ENCODE measurements around the gene MAP4K5. TPM values are rescaled to one million over a fixed set of nuclear protein-coding genes. Genes with fewer than 3 reads are reported as not detected.

The MAP4K5 gene
- total RNA-seq, 1 donor from 2014 or later = 93.1 TPM

DNA sequence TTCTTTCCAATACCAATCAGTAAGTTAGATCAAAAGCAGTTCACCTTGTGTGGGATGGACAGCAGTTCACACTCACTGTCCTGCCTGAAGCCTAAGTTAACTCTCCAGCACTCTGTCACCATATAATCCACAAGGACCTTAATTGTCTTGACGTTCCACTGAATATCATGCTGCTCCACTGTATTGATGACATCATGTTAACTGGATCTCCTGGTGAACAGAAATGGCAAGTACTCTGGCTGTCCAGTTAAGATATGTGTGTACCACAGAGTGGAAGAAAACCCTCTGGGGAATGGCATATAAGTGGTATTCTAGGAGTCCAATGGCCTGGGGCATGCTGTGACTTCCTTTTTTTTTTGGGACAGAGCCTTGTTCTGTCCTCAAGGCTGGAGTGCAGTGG, 151.9 kb downstream of the MAP4K5 start:
- no peak overlapping the region for H3K4me2 ChIP-seq (ENCODE audit: low read length)
- H3K4me1 ChIP-seq (ENCODE audit: insufficient read depth, low read length) = no peaks in the 10 kb centered on the region
- H3K9ac ChIP-seq (ENCODE audit: low read length) = no peak overlapping the region
- no peak overlapping the region for H3K4me3 ChIP-seq (ENCODE audit: insufficient read depth, low read depth, low read length)
- Mint-ChIP-seq H3K27ac (ENCODE audit: unreplicated experiment) (no peak overlapping the region), H3K36me3 (ENCODE audit: low read depth, unreplicated experiment) (peaks cover 27% of the 10 kb centered on the region), H3K4me3 (ENCODE audit: unreplicated experiment) (no peak overlapping the region), H3K9me3 (ENCODE audit: unreplicated experiment) (no peaks in the 10 kb centered on the region), H3K4me1 (ENCODE audit: low read depth, unreplicated experiment) (no peaks in the 10 kb centered on the region), H3K27me3 (ENCODE audit: low read depth, unreplicated experiment) (peaks cover 5% of the 10 kb centered on the region)
- H3K36me3 ChIP-seq (ENCODE audit: insufficient read depth, low read length) = no peaks in the 10 kb centered on the region
- no peaks in the 10 kb centered on the region for H3K27me3 ChIP-seq (ENCODE audit: insufficient read depth, low read length)
- FAIRE-seq (no peak), DNase-seq (ENCODE audit: low read depth) (no peak)
- no peak overlapping the region for H3K27ac ChIP-seq (ENCODE audit: low read depth, low read length)
- no peaks in the 10 kb centered on the region for H3K79me2 ChIP-seq (ENCODE audit: insufficient read depth, low read length)
- TF ChIP-seq, protein P1, sequence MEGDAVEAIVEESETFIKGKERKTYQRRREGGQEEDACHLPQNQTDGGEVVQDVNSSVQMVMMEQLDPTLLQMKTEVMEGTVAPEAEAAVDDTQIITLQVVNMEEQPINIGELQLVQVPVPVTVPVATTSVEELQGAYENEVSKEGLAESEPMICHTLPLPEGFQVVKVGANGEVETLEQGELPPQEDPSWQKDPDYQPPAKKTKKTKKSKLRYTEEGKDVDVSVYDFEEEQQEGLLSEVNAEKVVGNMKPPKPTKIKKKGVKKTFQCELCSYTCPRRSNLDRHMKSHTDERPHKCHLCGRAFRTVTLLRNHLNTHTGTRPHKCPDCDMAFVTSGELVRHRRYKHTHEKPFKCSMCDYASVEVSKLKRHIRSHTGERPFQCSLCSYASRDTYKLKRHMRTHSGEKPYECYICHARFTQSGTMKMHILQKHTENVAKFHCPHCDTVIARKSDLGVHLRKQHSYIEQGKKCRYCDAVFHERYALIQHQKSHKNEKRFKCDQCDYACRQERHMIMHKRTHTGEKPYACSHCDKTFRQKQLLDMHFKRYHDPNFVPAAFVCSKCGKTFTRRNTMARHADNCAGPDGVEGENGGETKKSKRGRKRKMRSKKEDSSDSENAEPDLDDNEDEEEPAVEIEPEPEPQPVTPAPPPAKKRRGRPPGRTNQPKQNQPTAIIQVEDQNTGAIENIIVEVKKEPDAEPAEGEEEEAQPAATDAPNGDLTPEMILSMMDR (IDR thresholded peaks at IDR 0.05; ENCODE audit: insufficient read depth, low read depth, low read length) = no peak
- H3K9me3 ChIP-seq (ENCODE audit: insufficient read depth, low read depth, low read length) = no peaks in the 10 kb centered on the region
- H2AFZ ChIP-seq (ENCODE audit: low read depth, low read length) = no peak overlapping the region
- no peaks in the 10 kb centered on the region for H4K20me1 ChIP-seq (ENCODE audit: insufficient read depth, low read length)

DNA sequence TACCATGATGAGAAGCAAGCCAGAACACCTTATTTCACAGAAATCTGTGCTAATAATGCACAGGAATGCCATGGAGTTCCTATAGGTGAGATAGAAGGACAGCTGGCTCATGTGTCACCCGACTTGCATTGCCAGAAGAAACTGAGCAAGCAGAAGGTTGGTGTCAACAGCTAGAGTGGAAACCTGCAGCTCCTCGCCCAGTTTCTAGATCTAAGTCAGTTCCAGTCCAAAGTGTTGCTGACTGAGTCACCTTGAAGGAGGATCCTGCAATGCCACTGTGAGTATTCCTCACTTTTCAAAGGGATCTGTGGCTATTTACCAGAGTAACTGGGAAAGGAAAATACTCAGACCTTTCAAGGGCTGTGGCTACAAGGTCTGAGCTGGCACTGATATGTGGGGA, 152.8 kb downstream of the MAP4K5 start:
- no peaks in the 10 kb centered on the region for H3K9me3 ChIP-seq (ENCODE audit: insufficient read depth, low read depth, low read length)
- no peaks in the 10 kb centered on the region for H3K4me1 ChIP-seq (ENCODE audit: insufficient read depth, low read length)
- H3K79me2 ChIP-seq (ENCODE audit: insufficient read depth, low read length) = no peaks in the 10 kb centered on the region
- no peak overlapping the region for H3K4me3 ChIP-seq (ENCODE audit: insufficient read depth, low read depth, low read length)
- no peak for TF ChIP-seq EZH2 (IDR thresholded peaks at IDR 0.05; ENCODE audit: insufficient read depth, low read length)
- TF ChIP-seq, protein P1 (IDR thresholded peaks at IDR 0.05; ENCODE audit: insufficient read depth, low read depth, low read length) = no peak
- H3K4me3 Mint-ChIP-seq (ENCODE audit: unreplicated experiment) = no peak overlapping the region
- H4K20me1 ChIP-seq (ENCODE audit: insufficient read depth, low read length) = no peaks in the 10 kb centered on the region
- DNase-seq (ENCODE audit: low read depth) (no peak), FAIRE-seq (no peak)
- no peak overlapping the region for H2AFZ ChIP-seq (ENCODE audit: low read depth, low read length)
- H3K36me3 Mint-ChIP-seq (ENCODE audit: low read depth, unreplicated experiment) = peaks cover 27% of the 10 kb centered on the region
- no peak overlapping the region for H3K9ac ChIP-seq (ENCODE audit: low read length)
- H3K27me3 Mint-ChIP-seq (ENCODE audit: low read depth, unreplicated experiment) = peaks cover 5% of the 10 kb centered on the region
- H3K36me3 ChIP-seq (ENCODE audit: insufficient read depth, low read length) = no peaks in the 10 kb centered on the region
- H3K4me1 Mint-ChIP-seq (ENCODE audit: low read depth, unreplicated experiment) = no peaks in the 10 kb centered on the region
- H3K27ac ChIP-seq (ENCODE audit: low read depth, low read length) = no peak overlapping the region
- H3K27me3 ChIP-seq (ENCODE audit: insufficient read depth, low read length) = no peaks in the 10 kb centered on the region
- no peaks in the 10 kb centered on the region for H3K9me3 Mint-ChIP-seq (ENCODE audit: unreplicated experiment)
- no peak overlapping the region for H3K4me2 ChIP-seq (ENCODE audit: low read length)
- H3K27ac Mint-ChIP-seq (ENCODE audit: unreplicated experiment) = no peak overlapping the region

DNA sequence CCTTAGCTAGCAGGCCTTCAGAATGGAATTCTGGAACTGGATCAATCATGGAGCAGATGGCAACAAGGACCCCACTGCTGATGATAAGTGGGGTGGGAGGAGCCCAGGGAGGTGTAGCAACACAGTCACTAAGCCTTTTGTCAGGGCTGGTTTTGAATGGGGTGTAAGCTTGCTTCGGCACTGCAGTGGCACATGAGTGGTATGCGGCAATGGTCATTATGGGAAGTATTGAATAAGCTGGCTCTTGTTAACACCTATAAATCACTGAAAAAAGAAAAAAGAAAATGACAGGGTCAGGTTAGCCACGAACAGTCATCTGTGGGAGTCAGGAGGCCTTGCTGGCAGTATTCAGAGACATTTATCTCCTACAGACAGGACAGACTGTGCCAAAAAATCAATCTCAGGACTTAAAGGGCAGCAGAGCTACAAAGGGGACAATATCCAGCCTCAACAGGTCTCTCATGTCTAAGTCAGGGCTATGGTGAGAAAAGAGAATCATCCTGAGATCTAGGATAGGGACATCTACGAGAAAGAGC, 154.8 kb downstream of the MAP4K5 start:
- Histone ChIP-seq H3K4me2 (ENCODE audit: low read length) (no peak overlapping the region), H3K4me3 (ENCODE audit: insufficient read depth, low read depth, low read length) (no peak overlapping the region), H3K36me3 (ENCODE audit: insufficient read depth, low read length) (no peaks in the 10 kb centered on the region), H3K9me3 (ENCODE audit: insufficient read depth, low read depth, low read length) (no peaks in the 10 kb centered on the region), H3K79me2 (ENCODE audit: insufficient read depth, low read length) (no peaks in the 10 kb centered on the region), H3K9ac (ENCODE audit: low read length) (no peak overlapping the region), H3K27me3 (ENCODE audit: insufficient read depth, low read length) (no peaks in the 10 kb centered on the region), H3K4me1 (ENCODE audit: insufficient read depth, low read length) (no peaks in the 10 kb centered on the region), H3K27ac (ENCODE audit: low read depth, low read length) (no peak overlapping the region), H4K20me1 (ENCODE audit: insufficient read depth, low read length) (no peaks in the 10 kb centered on the region), H2AFZ (ENCODE audit: low read depth, low read length) (no peak overlapping the region)
- DNase-seq (ENCODE audit: low read depth) (no peak), FAIRE-seq (no peak)
- Mint-ChIP-seq H3K27me3 (ENCODE audit: low read depth, unreplicated experiment) (peaks cover 5% of the 10 kb centered on the region), H3K9me3 (ENCODE audit: unreplicated experiment) (no peaks in the 10 kb centered on the region), H3K27ac (ENCODE audit: unreplicated experiment) (no peak overlapping the region), H3K4me3 (ENCODE audit: unreplicated experiment) (no peak overlapping the region), H3K36me3 (ENCODE audit: low read depth, unreplicated experiment) (peaks cover 25% of the 10 kb centered on the region), H3K4me1 (ENCODE audit: low read depth, unreplicated experiment) (no peaks in the 10 kb centered on the region)
- TF ChIP-seq, protein P1 (IDR thresholded peaks at IDR 0.05; ENCODE audit: insufficient read depth, low read depth, low read length) = no peak
- TF ChIP-seq EZH2 (IDR thresholded peaks at IDR 0.05; ENCODE audit: insufficient read depth, low read length) = no peak

Data from astrocyte (in vitro differentiated cells and primary cell).